Caco-2 (cell line): ENCODE data around the gene AUTS2. TPM values are rescaled to one million over a fixed set of nuclear protein-coding genes. Genes with fewer than 3 reads are reported as not detected.

ENCODE experiments used
- BruUV-seq: library from RNA; stranded (reverse); fragments of 400-500 nt; replicated peaks from 2 replicates; lab custom pipeline; 2021; lab: Mats Ljungman, UMichigan
- CTCF ChIA-PET: fragments of 300-600 bp; sonication (Branson Sonifier 250); formaldehyde crosslinking; loops from one replicate; lab custom pipeline; 2022; ENCODE audit warnings: antibody characterized with exemption; lab: Charles Lee
- POLR2A ChIA-PET: fragments of 300-600 bp; sonication (Branson Sonifier 250); formaldehyde crosslinking; loops from one replicate; lab custom pipeline; 2022; ENCODE audit warnings: antibody characterized with exemption; lab: Charles Lee
- DNase-seq, 2 experiments: peaks; one replicate each; pipeline versions ENCODE4 v3.0.0 to v3.0.0-alpha.2; 2020 to 2022
- H3K27me3 ChIP-seq: replicated peaks from 2 replicates; pipeline ENCODE4 v1.6.0; 2011; ENCODE audit warnings: low read length; ENCODE audit not compliant: control insufficient read depth, insufficient read depth
- H3K36me3 ChIP-seq: 2 replicates; pipeline ENCODE4 v1.5.1; 2011; ENCODE audit warnings: low read length; ENCODE audit not compliant: control insufficient read depth, insufficient read depth
- H3K4me1 ChIP-seq: fragments of 250-450 bp; sonication (Bioruptor Pico); 2 replicates; pipeline ENCODE4 v1.5.1; 2020; ENCODE audit warnings: mild to moderate bottlenecking
- H3K4me3 ChIP-seq: 2 replicates; pipeline ENCODE4 v1.5.1; 2011; ENCODE audit warnings: low read depth, mild to moderate bottlenecking, control low read depth, low read length
- H3K9me3 ChIP-seq: fragments of 250-450 bp; sonication (Bioruptor Pico); 2 replicates; pipeline ENCODE4 v1.5.1; 2020; ENCODE audit warnings: mild to moderate bottlenecking, moderate library complexity
- H3K27ac Mint-ChIP-seq: one replicate; pipeline ENCODE4 v1.8.0; 2022; ENCODE audit warnings: mixed read lengths; ENCODE audit not compliant: unreplicated experiment
- H3K27me3 Mint-ChIP-seq: one replicate; pipeline ENCODE4 v1.8.0; 2022; ENCODE audit warnings: mixed read lengths; ENCODE audit not compliant: insufficient read depth, unreplicated experiment
- H3K36me3 Mint-ChIP-seq: one replicate; pipeline ENCODE4 v1.8.0; 2022; ENCODE audit warnings: mild to moderate bottlenecking, mixed read lengths; ENCODE audit not compliant: insufficient read depth, unreplicated experiment
- H3K4me1 Mint-ChIP-seq: one replicate; pipeline ENCODE4 v1.8.0; 2022; ENCODE audit warnings: low read depth, mixed read lengths; ENCODE audit not compliant: unreplicated experiment
- H3K4me3 Mint-ChIP-seq: one replicate; pipeline ENCODE4 v1.8.0; 2022; ENCODE audit warnings: mild to moderate bottlenecking, moderate library complexity, mixed read lengths; ENCODE audit not compliant: unreplicated experiment
- H3K9me3 Mint-ChIP-seq: one replicate; pipeline ENCODE4 v1.8.0; 2022; ENCODE audit warnings: mixed read lengths; ENCODE audit not compliant: unreplicated experiment
- CTCF ChIP-seq, 2 experiments: fragments of 200-600 bp in 1 of 2; IDR thresholded peaks; 1 replicate in 1 of 2; 2 replicates in 1 of 2; pipeline versions ENCODE4 v1.5.1 to v1.8.0; 2011 to 2022; ENCODE audit warnings: antibody characterized with exemption in 1 of 2, control low read depth in 1 of 2, inconsistent platforms in 1 of 2, low read depth in 1 of 2, low read length in 1 of 2, mild to moderate bottlenecking in 1 of 2, moderate library complexity in 1 of 2; ENCODE audit not compliant: insufficient read depth in 1 of 2, severe bottlenecking in 1 of 2, unreplicated experiment in 1 of 2
- intact Hi-C: fragments of 100-400 bp; cut with micrococcal nuclease; formaldehyde crosslinking; loops from one replicate; pipeline ENCODE4 v1.10.0; 2022; ENCODE audit not compliant: unreplicated experiment
- total RNA-seq: library from RNA; stranded (reverse); gene quantifications from 2 replicates; pipeline ENCODE4 v1.2.3, GENCODE V29; 2022

Gene AUTS2
- total RNA-seq, 1 experiment from 2014 or later = 37.1 TPM

GRCh38 chr7:69966766-69967591 lies 368.7 kb downstream of the AUTS2 start:
- H3K4me1 ChIP-seq = no peaks in the 10 kb centered on the region
- no peak for TF ChIP-seq CTCF (IDR thresholded peaks at IDR 0.05; ENCODE audit: insufficient read depth in 1 of 2, low read depth in 1 of 2, low read length in 1 of 2, severe bottlenecking in 1 of 2, unreplicated experiment in 1 of 2)
- Mint-ChIP-seq H3K36me3 (no peaks in the 10 kb centered on the region), H3K27ac (no peak overlapping the region), H3K9me3 (no peaks in the 10 kb centered on the region), H3K4me3 (no peak overlapping the region), H3K27me3 (peaks cover 27% of the 10 kb centered on the region), H3K4me1 (no peaks in the 10 kb centered on the region)
- DNase-seq = no peak
- H3K27me3 ChIP-seq = no peaks in the 10 kb centered on the region; the same call in 1 of the 2 replicates
- H3K36me3 ChIP-seq = no peaks in the 10 kb centered on the region
- ChIA-PET CTCF (no interaction called here), POLR2A (no interaction called here)
- H3K9me3 ChIP-seq = no peaks in the 10 kb centered on the region
- BruUV-seq = no TSS peak
- H3K4me3 ChIP-seq = no peak overlapping the region
- intact Hi-C loops = no loop called here

- TF ChIP-seq CTCF (IDR thresholded peaks at IDR 0.05; ENCODE audit: insufficient read depth in 1 of 2, low read depth in 1 of 2, low read length in 1 of 2, severe bottlenecking in 1 of 2, unreplicated experiment in 1 of 2) = no peak
- no TSS peak for BruUV-seq
- Mint-ChIP-seq H3K27ac (no peak overlapping the region), H3K4me3 (no peak overlapping the region), H3K4me1 (no peaks in the 10 kb centered on the region), H3K36me3 (no peaks in the 10 kb centered on the region), H3K27me3 (peaks cover 28% of the 10 kb centered on the region), H3K9me3 (no peaks in the 10 kb centered on the region)
- POLR2A ChIA-PET = no interaction called here
- Histone ChIP-seq H3K9me3 (no peaks in the 10 kb centered on the region), H3K4me1 (no peaks in the 10 kb centered on the region), H3K4me3 (no peak overlapping the region), H3K36me3 (no peaks in the 10 kb centered on the region), H3K27me3 (no peaks in the 10 kb centered on the region)
- intact Hi-C loops = no loop called here
- no peak for DNase-seq
- CTCF ChIA-PET = no interaction called here
Measured at GRCh38 chr7:69967689-69968450, 369.6 kb downstream of the AUTS2 start.

GRCh38 chr7:69968969-69969556 lies 370.8 kb downstream of the AUTS2 start:
- Histone ChIP-seq H3K4me1 (no peaks in the 10 kb centered on the region), H3K27me3 (no peaks in the 10 kb centered on the region), H3K4me3 (no peak overlapping the region), H3K36me3 (no peaks in the 10 kb centered on the region), H3K9me3 (no peaks in the 10 kb centered on the region)
- H3K27ac Mint-ChIP-seq = no peak overlapping the region
- peaks cover 28% of the 10 kb centered on the region for H3K27me3 Mint-ChIP-seq
- no peak for DNase-seq
- H3K36me3 Mint-ChIP-seq = no peaks in the 10 kb centered on the region
- H3K9me3 Mint-ChIP-seq = no peaks in the 10 kb centered on the region
- H3K4me3 Mint-ChIP-seq = no peak overlapping the region
- BruUV-seq = no TSS peak
- no peaks in the 10 kb centered on the region for H3K4me1 Mint-ChIP-seq
- intact Hi-C loops = no loop called here
- POLR2A ChIA-PET = no interaction called here
- CTCF ChIA-PET = no interaction called here
- no peak for TF ChIP-seq CTCF (IDR thresholded peaks at IDR 0.05; ENCODE audit: insufficient read depth in 1 of 2, low read depth in 1 of 2, low read length in 1 of 2, severe bottlenecking in 1 of 2, unreplicated experiment in 1 of 2)
